Osteocyte (in vitro differentiated cells): ENCODE measurements around the gene SCN9A. TPM values are rescaled to one million over a fixed set of nuclear protein-coding genes. Genes with fewer than 3 reads are reported as not detected.
"Not testable (repeated sequence)": the region's sequence is repeated elsewhere in the genome, so short reads cannot be mapped to it uniquely, and the experiment has no call there.

Experiments
- DNase-seq: peaks from one replicate; pipeline ENCODE4 v3.0.0; 2021; ENCODE audit warnings: mixed read lengths; ENCODE audit not compliant: unreplicated experiment; ENCODE audit errors: extremely low spot score
- H3K27ac Mint-ChIP-seq: one replicate; pipeline ENCODE4 v1.8.0; 2021; ENCODE audit warnings: mild to moderate bottlenecking, mixed read lengths; ENCODE audit not compliant: unreplicated experiment
- H3K27me3 Mint-ChIP-seq: one replicate; pipeline ENCODE4 v1.8.0; 2021; ENCODE audit warnings: mixed read lengths; ENCODE audit not compliant: unreplicated experiment
- H3K36me3 Mint-ChIP-seq: one replicate; pipeline ENCODE4 v1.8.0; 2021; ENCODE audit warnings: mixed read lengths; ENCODE audit not compliant: unreplicated experiment
- H3K4me1 Mint-ChIP-seq: one replicate; pipeline ENCODE4 v1.8.0; 2021; ENCODE audit warnings: mixed read lengths; ENCODE audit not compliant: unreplicated experiment
- H3K4me3 Mint-ChIP-seq: one replicate; pipeline ENCODE4 v1.8.0; 2021; ENCODE audit warnings: mild to moderate bottlenecking, moderate library complexity, mixed read lengths; ENCODE audit not compliant: unreplicated experiment
- H3K9me3 Mint-ChIP-seq: one replicate; pipeline ENCODE4 v1.8.0; 2021; ENCODE audit warnings: mixed read lengths; ENCODE audit not compliant: unreplicated experiment
- CTCF ChIP-seq: fragments of 200-600 bp; sonication (generic); IDR thresholded peaks from 2 replicates; pipeline ENCODE4 v1.5.0; 2021; ENCODE audit warnings: antibody characterized with exemption, mild to moderate bottlenecking, moderate library complexity
- total RNA-seq: library from RNA; stranded (reverse); gene quantifications from 2 replicates; pipeline ENCODE4 v1.2.1, GENCODE V29; 2021

SCN9A gene
- total RNA-seq, 1 donor from 2014 or later = 6.6 TPM

GRCh38 chr2:166413255-166413654, 37.5 kb upstream of the SCN9A start:
- Mint-ChIP-seq H3K4me1 (peaks cover 12% of the 10 kb centered on the region), H3K4me3 (no peak overlapping the region), H3K27me3 (no peaks in the 10 kb centered on the region), H3K36me3 (no peaks in the 10 kb centered on the region), H3K9me3 (peaks cover 6% of the 10 kb centered on the region), H3K27ac (no peak overlapping the region)
- no peak for DNase-seq
- no peak for TF ChIP-seq CTCF

DNA sequence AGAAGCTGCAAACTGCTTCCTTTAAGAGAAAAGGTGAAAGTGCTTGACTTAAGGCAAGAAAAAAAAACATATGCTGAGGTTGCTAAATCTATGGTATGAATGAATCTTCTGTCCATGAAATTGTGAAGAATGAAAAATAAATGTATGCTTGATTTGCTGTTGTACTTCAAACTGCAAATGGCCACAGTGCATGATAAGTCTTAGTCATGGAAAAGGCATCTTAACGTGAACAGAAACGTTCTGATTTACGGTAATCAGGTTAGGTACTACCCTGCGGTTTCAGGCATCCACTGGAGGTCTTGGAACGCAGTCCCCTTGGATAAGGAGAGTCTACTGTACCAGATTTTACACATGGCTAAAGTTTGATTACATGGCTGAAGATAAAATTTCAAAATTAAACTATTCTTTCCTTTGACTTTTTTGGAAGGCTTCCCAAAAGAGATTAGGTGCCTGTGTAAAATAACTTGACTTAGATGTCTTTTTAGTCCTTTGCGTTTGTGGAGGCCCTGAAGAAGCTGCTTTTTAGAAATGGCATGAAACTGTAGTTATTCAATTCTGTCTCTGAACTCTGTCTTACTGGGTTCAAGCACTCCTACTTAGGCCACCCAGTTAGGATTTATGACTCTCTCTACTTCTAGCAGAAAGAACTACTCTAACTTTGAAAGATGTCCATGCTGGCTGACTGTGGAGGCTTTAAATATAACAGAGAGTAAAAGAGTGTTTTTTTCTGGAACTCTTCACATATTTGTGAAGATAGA, 35.9 kb upstream of the SCN9A start:
- H3K27me3 Mint-ChIP-seq = no peaks in the 10 kb centered on the region

DNA sequence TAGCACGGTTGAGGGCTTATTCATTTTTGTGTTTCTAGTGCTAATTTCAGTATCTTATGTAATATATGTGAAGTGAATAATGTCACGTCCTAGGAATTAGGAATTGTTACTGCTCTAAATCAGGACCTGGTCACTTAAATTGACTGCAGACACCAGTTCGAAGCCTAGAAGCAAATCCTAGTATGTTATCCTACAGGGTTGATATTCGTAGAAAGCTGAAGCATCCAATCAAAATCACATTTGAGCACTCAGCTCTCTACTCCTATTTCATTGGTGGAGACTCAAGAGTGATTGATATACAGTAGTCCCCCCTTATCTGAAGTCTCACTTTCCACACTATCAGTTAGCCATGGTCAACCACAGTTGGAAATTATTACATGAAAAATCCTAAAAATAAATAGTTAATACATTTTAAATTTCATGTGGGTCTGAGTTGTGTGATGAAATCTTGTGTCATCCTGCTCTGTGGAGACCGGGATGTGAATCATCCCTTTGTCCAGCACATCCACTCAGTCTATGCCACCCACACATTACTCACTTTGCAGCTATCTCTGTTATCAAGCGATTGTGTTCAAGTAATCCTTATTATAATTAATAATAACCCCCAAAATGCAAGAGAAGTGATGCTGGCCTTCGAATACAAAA, 35.2 kb upstream of the SCN9A start:
- Mint-ChIP-seq H3K27ac (peak overlapping the region; percentile 49), H3K9me3 (peaks cover under 1% of the 10 kb centered on the region), H3K4me3 (no peak overlapping the region), H3K36me3 (no peaks in the 10 kb centered on the region), H3K27me3 (no peaks in the 10 kb centered on the region), H3K4me1 (peaks cover 12% of the 10 kb centered on the region)
- DNase-seq = no peak
- TF ChIP-seq CTCF = no peak

More for the DNA sequence above, 35.9 kb upstream of the SCN9A start:
- Mint-ChIP-seq H3K27ac (peak overlapping the region; percentile 49), H3K36me3 (no peaks in the 10 kb centered on the region), H3K4me3 (no peak overlapping the region), H3K4me1 (peaks cover 12% of the 10 kb centered on the region), H3K9me3 (peaks cover 6% of the 10 kb centered on the region)
- DNase-seq = no peak
- no peak for TF ChIP-seq CTCF

GRCh38 chr2:166407746-166408145, 32.0 kb upstream of the SCN9A start:
- H3K27me3 Mint-ChIP-seq, H3K27ac Mint-ChIP-seq, DNase-seq, H3K36me3 Mint-ChIP-seq, H3K4me3 Mint-ChIP-seq, H3K9me3 Mint-ChIP-seq: not testable (repeated sequence)
- H3K4me1 Mint-ChIP-seq = peaks cover 12% of the 10 kb centered on the region

- Mint-ChIP-seq H3K27ac (no peak overlapping the region), H3K4me3 (no peak overlapping the region), H3K9me3 (no peaks in the 10 kb centered on the region), H3K36me3 (no peaks in the 10 kb centered on the region), H3K27me3 (no peaks in the 10 kb centered on the region), H3K4me1 (peaks cover 6% of the 10 kb centered on the region)
- TF ChIP-seq CTCF = no peak
- DNase-seq = no peak
Measured at GRCh38 chr2:166406374-166406773, 30.6 kb upstream of the SCN9A start.
